K562 (cell line): ENCODE data around the gene VSTM1.

ENCODE experiments used
- CBX8 ChIP-seq: fragments of 200-600 bp; sonication (generic); IDR thresholded peaks from 2 replicates; pipeline ENCODE4 v1.6.1; 2012; ENCODE audit warnings: borderline replicate concordance, mixed run types, low read depth, mild to moderate bottlenecking, moderate library complexity, mixed read lengths, low read length, control low read depth, inconsistent platforms; ENCODE audit not compliant: poor library complexity, severe bottlenecking; ENCODE audit errors: extremely low read depth
- CEBPB ChIP-seq: fragments of 450-650 bp; IDR thresholded peaks from 2 replicates; pipeline ENCODE4 v1.6.1; 2016; ENCODE audit warnings: missing genetic modification characterization, missing compliant biosample characterization
- COPS2 ChIP-seq: fragments of 450-650 bp; conservative IDR thresholded peaks from 2 replicates; pipeline ENCODE4 v1.6.1; 2016; ENCODE audit warnings: mild to moderate bottlenecking, moderate library complexity
- CTCF ChIP-seq, 3 experiments: IDR thresholded peaks in 2 of 3; conservative IDR thresholded peaks in 1 of 3; 2 replicates each; pipeline ENCODE4 v1.5.1; 2011 to 2012; ENCODE audit warnings: low read length in 3 of 3, mild to moderate bottlenecking in 3 of 3, control low read depth in 2 of 3, improper control_type of control experiment in 1 of 3, inconsistent platforms in 1 of 3, low read depth in 1 of 3, mixed read lengths in 1 of 3, moderate library complexity in 1 of 3; ENCODE audit not compliant: insufficient read depth in 2 of 3
- E2F1 ChIP-seq: sonication (generic); formaldehyde crosslinking; IDR thresholded peaks from 2 replicates; pipeline ENCODE4 v1.8.1; 2023; ENCODE audit warnings: mild to moderate bottlenecking, missing genetic modification reagents, moderate library complexity
- EP300 ChIP-seq: IDR thresholded peaks from 2 replicates; pipeline ENCODE4 v1.6.1; 2012; ENCODE audit warnings: low read length, improper control_type of control experiment
- ETV1 ChIP-seq: fragments of 450-650 bp; conservative IDR thresholded peaks from 2 replicates; pipeline ENCODE4 v1.6.1; 2016; ENCODE audit warnings: missing genetic modification characterization, control low read depth, low read depth, missing compliant biosample characterization
- EZH2 ChIP-seq: IDR thresholded peaks from 2 replicates; pipeline ENCODE4 v1.6.1; 2012; ENCODE audit warnings: low read depth, mild to moderate bottlenecking, inconsistent platforms, low read length, borderline replicate concordance
- GATA2 ChIP-seq: sonication (generic); formaldehyde crosslinking; IDR thresholded peaks from 2 replicates; pipeline ENCODE4 v1.4.0; 2020; ENCODE audit warnings: mild to moderate bottlenecking, missing genetic modification reagents
- POLR2A ChIP-seq: fragments of 450-650 bp; conservative IDR thresholded peaks from 2 replicates; pipeline ENCODE4 v1.6.1; 2016
- TEAD1 ChIP-seq, 2 experiments: fragments of 450-650 bp in 1 of 2; sonication (generic) in 1 of 2; formaldehyde crosslinking; IDR thresholded peaks; 2 replicates each; pipeline versions ENCODE4 v1.4.0 to v1.8.0; 2020 to 2022; ENCODE audit warnings: mild to moderate bottlenecking in 2 of 2, missing genetic modification reagents in 1 of 2
- ZNF318 ChIP-seq, 2 experiments: fragments of 450-650 bp; IDR thresholded peaks; 2 replicates each; pipeline ENCODE4 v1.6.1; 2016; ENCODE audit warnings: mild to moderate bottlenecking in 2 of 2, borderline replicate concordance in 1 of 2, low read depth in 1 of 2, moderate library complexity in 1 of 2
- ZNF324 ChIP-seq: fragments of 250-450 bp; sonication (Bioruptor Pico); IDR thresholded peaks from 2 replicates; pipeline ENCODE4 v1.4.0; 2020; ENCODE audit warnings: mild to moderate bottlenecking

GRCh38 chr19:54029930-54030490 lies 33.7 kb downstream of the VSTM1 start:
- TF ChIP-seq CTCF (IDR thresholded peaks at IDR 0.05 in 2 of 3, conservative IDR thresholded peaks at IDR 0.05 in 1 of 3; ENCODE audit: insufficient read depth in 2 of 3, low read depth in 1 of 3, low read length in 3 of 3) (peak; percentile 65 to 87 (median 81)), GATA2 (CRISPR knock-in tag) (no peak), ZNF318 (IDR thresholded peaks at IDR 0.05; ENCODE audit: borderline replicate concordance in 1 of 2, low read depth in 1 of 2) (no peak), TEAD1 (CRISPR knock-in tag; IDR thresholded peaks at IDR 0.05) (no peak), ZNF324 (CRISPR knock-in tag) (no peak), EZH2 (no peak), COPS2 (no peak), CEBPB (no peak), ETV1 (tag) (no peak), CBX8 (no peak), POLR2A (no peak), EP300 (no peak), E2F1 (CRISPR knock-in tag) (no peak)
